Neural cell (in vitro differentiated cells): ENCODE data around the gene TVP23C. TPM values are rescaled to one million over a fixed set of nuclear protein-coding genes. Genes with fewer than 3 reads are reported as not detected.

ENCODE experiments used
- H2AFZ ChIP-seq: fragments of 200-600, 300-800 bp; sonication (generic), shearing (Covaris generic); 2 replicates; pipeline ENCODE4 v1.6.0; 2014; ENCODE audit warnings: low read depth, mild to moderate bottlenecking, antibody characterized with exemption, low read length, moderate library complexity
- H3F3A ChIP-seq: fragments of 200-600 bp; shearing (Covaris generic); 2 replicates; pipeline ENCODE4 v1.6.1; 2016; ENCODE audit warnings: mild to moderate bottlenecking, moderate library complexity, mixed read lengths, antibody characterized with exemption, low read length; ENCODE audit not compliant: insufficient read depth, poor library complexity, severe bottlenecking
- H3K27ac ChIP-seq: fragments of 200-600, 300-800 bp; sonication (generic), shearing (Covaris generic); 2 replicates; pipeline ENCODE4 v1.5.1; 2014; ENCODE audit warnings: mild to moderate bottlenecking, low read length, moderate library complexity
- H3K27me3 ChIP-seq: fragments of 300-800, 200-600 bp; sonication (generic), shearing (Covaris generic); 2 replicates; pipeline ENCODE4 v1.6.0; 2014; ENCODE audit warnings: mild to moderate bottlenecking, low read depth, low read length, moderate library complexity; ENCODE audit not compliant: insufficient read depth
- H3K36me3 ChIP-seq: fragments of 300-800, 200-600 bp; sonication (generic), shearing (Covaris generic); 2 replicates; pipeline ENCODE4 v1.5.1; 2014; ENCODE audit warnings: mild to moderate bottlenecking, antibody characterized with exemption, low read length, moderate library complexity; ENCODE audit not compliant: insufficient read depth
- H3K4me2 ChIP-seq: fragments of 300-800, 200-600 bp; sonication (generic), shearing (Covaris generic); 2 replicates; pipeline ENCODE4 v1.6.0; 2014; ENCODE audit warnings: mild to moderate bottlenecking, low read length
- H3K4me3 ChIP-seq: fragments of 300-800, 200-600 bp; sonication (generic), shearing (Covaris generic); 2 replicates; pipeline ENCODE4 v1.5.1; 2014; ENCODE audit warnings: mild to moderate bottlenecking, low read length, moderate library complexity
- H3K79me2 ChIP-seq: fragments of 200-600 bp; shearing (Covaris generic); replicated peaks from 2 replicates; pipeline ENCODE4 v1.6.0; 2014; ENCODE audit warnings: mild to moderate bottlenecking, low read length, moderate library complexity; ENCODE audit not compliant: insufficient read depth
- H3K9ac ChIP-seq: fragments of 300-800, 200-600 bp; sonication (generic), shearing (Covaris generic); 2 replicates; pipeline ENCODE4 v1.6.1; 2016; ENCODE audit warnings: mild to moderate bottlenecking, low read length, mixed read lengths
- H3K9me2 ChIP-seq: fragments of 200-600 bp; shearing (Covaris generic); 2 replicates; pipeline ENCODE4 v1.6.1; 2016; ENCODE audit warnings: mild to moderate bottlenecking, low read length, mixed read lengths; ENCODE audit not compliant: insufficient read depth
- H3K9me3 ChIP-seq: fragments of 200-600, 300-800 bp; sonication (generic), shearing (Covaris generic); 2 replicates; pipeline ENCODE4 v1.6.1; 2016; ENCODE audit warnings: mild to moderate bottlenecking, mixed run types, low read length, moderate library complexity, mixed read lengths
- H4K20me1 ChIP-seq: fragments of 200-600 bp; shearing (Covaris generic); 2 replicates; pipeline ENCODE4 v1.6.1; 2016; ENCODE audit warnings: mild to moderate bottlenecking, mixed run types; ENCODE audit not compliant: insufficient read depth
- EZH2 ChIP-seq: fragments of 200-600, 300-800 bp; shearing (Covaris generic), sonication (generic); IDR thresholded peaks from 2 replicates; pipeline ENCODE4 v1.6.1; 2014; ENCODE audit warnings: antibody characterized with exemption, low read length, borderline replicate concordance, mild to moderate bottlenecking; ENCODE audit not compliant: insufficient read depth, poor library complexity, severe bottlenecking
- MXI1 ChIP-seq: fragments of 450-650 bp; conservative IDR thresholded peaks from 2 replicates; pipeline ENCODE4 v1.6.1; 2014; ENCODE audit warnings: antibody characterized with exemption, mild to moderate bottlenecking; ENCODE audit not compliant: poor library complexity, severe bottlenecking
- RAD21 ChIP-seq: fragments of 450-650 bp; conservative IDR thresholded peaks from 2 replicates; pipeline ENCODE4 v1.6.1; 2014; ENCODE audit warnings: antibody characterized with exemption, mild to moderate bottlenecking, moderate library complexity
- REST ChIP-seq: IDR thresholded peaks from 2 replicates; pipeline ENCODE4 v1.6.1; 2012; ENCODE audit warnings: borderline replicate concordance
- SMC3 ChIP-seq: fragments of 450-650 bp; conservative IDR thresholded peaks from 2 replicates; pipeline ENCODE4 v1.6.1; 2014; ENCODE audit warnings: antibody characterized with exemption, mild to moderate bottlenecking, moderate library complexity; ENCODE audit not compliant: poor library complexity
- TAF1 ChIP-seq: IDR thresholded peaks from 2 replicates; pipeline ENCODE4 v1.6.1; 2012; ENCODE audit warnings: low read depth
- polyA plus RNA-seq: library from polyadenylated mRNA; depleted of rRNA; stranded (reverse); fragments of >200 nt; gene quantifications from 2 replicates; pipeline ENCODE4 v1.2.3, GENCODE V29; 2014
- small RNA-seq, 3 experiments: library from RNA; depleted of rRNA; stranded (forward); fragments of <200 nt; gene quantifications; one replicate each; pipeline ENCODE3, GENCODE V24; 2012
- TF ChIP-seq, protein P1 (sequence below): fragments of 450-650 bp; IDR thresholded peaks from 2 replicates; pipeline ENCODE4 v1.5.1; 2014; ENCODE audit warnings: antibody characterized with exemption, mild to moderate bottlenecking, moderate library complexity; ENCODE audit not compliant: poor library complexity, severe bottlenecking

The TVP23C gene
- polyA plus RNA-seq, 1 donor from 2014 or later: 8.9 TPM

- TF ChIP-seq TAF1 (no peak), MXI1 (no peak)
These were observed 109.5 kb downstream of the TVP23C start (continued) for GRCh38 chr17:15453782-15454181.

DNA sequence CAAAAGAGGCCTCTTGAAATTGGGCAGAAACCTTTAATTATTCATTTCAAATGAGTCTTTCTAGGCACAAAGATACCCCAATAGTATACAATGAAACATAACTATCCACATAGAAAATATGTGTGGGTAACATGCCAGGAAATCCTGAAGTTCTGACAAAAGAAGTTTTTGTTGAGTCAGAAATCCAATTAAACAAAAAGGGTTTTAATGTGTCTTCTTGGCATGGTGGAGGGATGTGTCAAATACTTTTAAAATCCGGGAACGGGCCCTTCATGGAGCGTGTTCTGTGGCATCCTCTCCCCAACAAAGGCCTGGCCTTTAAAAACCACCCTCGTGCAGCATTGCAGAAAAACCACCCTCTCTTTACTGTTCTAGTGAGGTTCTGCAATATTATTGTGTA is 110.0 kb downstream of the TVP23C start:
- H3K36me3 ChIP-seq: peaks cover 6% of the 10 kb centered on the region
- H3K27me3 ChIP-seq: no peaks in the 10 kb centered on the region
- H3K79me2 ChIP-seq: no peaks in the 10 kb centered on the region
- TF ChIP-seq TAF1: no peak
- no peak for TF ChIP-seq SMC3
- TF ChIP-seq, protein P1, sequence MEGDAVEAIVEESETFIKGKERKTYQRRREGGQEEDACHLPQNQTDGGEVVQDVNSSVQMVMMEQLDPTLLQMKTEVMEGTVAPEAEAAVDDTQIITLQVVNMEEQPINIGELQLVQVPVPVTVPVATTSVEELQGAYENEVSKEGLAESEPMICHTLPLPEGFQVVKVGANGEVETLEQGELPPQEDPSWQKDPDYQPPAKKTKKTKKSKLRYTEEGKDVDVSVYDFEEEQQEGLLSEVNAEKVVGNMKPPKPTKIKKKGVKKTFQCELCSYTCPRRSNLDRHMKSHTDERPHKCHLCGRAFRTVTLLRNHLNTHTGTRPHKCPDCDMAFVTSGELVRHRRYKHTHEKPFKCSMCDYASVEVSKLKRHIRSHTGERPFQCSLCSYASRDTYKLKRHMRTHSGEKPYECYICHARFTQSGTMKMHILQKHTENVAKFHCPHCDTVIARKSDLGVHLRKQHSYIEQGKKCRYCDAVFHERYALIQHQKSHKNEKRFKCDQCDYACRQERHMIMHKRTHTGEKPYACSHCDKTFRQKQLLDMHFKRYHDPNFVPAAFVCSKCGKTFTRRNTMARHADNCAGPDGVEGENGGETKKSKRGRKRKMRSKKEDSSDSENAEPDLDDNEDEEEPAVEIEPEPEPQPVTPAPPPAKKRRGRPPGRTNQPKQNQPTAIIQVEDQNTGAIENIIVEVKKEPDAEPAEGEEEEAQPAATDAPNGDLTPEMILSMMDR: no peak
- TF ChIP-seq EZH2: no peak
- no peak for TF ChIP-seq REST
- H3K9ac ChIP-seq: no peak overlapping the region
- H4K20me1 ChIP-seq: no peaks in the 10 kb centered on the region
- H3K4me2 ChIP-seq: no peak overlapping the region
- H3K9me3 ChIP-seq: no peaks in the 10 kb centered on the region
- H2AFZ ChIP-seq: no peak overlapping the region
- H3F3A ChIP-seq: no peaks in the 10 kb centered on the region
- no peaks in the 10 kb centered on the region for H3K9me2 ChIP-seq
- H3K4me3 ChIP-seq: no peak overlapping the region
- H3K27ac ChIP-seq: no peak overlapping the region

DNA sequence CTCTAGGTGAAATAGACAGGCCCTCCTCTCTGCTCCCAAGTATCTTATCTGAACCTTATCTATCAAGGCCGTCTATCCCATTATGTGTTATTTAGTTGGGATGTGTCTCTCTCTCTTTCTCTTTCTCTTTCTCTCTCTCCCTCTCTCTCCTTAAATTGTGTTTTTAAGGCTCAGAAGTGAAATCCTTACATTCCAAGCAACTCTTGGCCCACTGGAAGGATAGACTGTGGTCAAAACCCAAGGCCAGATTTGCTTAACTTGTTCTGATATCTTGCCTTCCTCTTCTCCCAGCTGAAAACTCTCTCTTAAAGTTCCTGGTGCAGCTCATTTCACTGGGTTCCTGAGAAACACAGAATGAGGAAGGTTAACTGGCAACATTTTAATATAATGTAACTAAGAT is 110.5 kb downstream of the TVP23C start:
- no peak overlapping the region for H3K4me3 ChIP-seq
- no peaks in the 10 kb centered on the region for H3K9me2 ChIP-seq
- H3K9me3 ChIP-seq: no peaks in the 10 kb centered on the region
- no peak overlapping the region for H2AFZ ChIP-seq
- H3K79me2 ChIP-seq: no peaks in the 10 kb centered on the region
- TF ChIP-seq RAD21: no peak
- no peak for TF ChIP-seq EZH2
- no peak overlapping the region for H3K9ac ChIP-seq
- no peaks in the 10 kb centered on the region for H3F3A ChIP-seq
- no peaks in the 10 kb centered on the region for H4K20me1 ChIP-seq
- H3K4me2 ChIP-seq: no peak overlapping the region
- H3K27ac ChIP-seq: no peak overlapping the region
- H3K36me3 ChIP-seq: peaks cover 6% of the 10 kb centered on the region
- no peaks in the 10 kb centered on the region for H3K27me3 ChIP-seq

Small RNA genes lying within 50 kb of the gene (small RNA-seq; reads per million reads assigned to genes)
- gene AC005838.1 (0 reads per million in 3 experiments), gene RF00090 (0 reads per million in 3 experiments)

Other genes with a start within 250 kb of the TVP23C start
- gene TEKT3, start 221.9 kb downstream of the TVP23C start, polyA plus RNA-seq: 1.7 and 3.1 TPM in 2 replicates
- 22.5 and 26.9 TPM in 2 replicates for gene CDRT4, start 95.9 kb downstream of the TVP23C start, polyA plus RNA-seq
- gene FBXW10B, start 56.2 kb upstream of the TVP23C start, polyA plus RNA-seq: 0.51 TPM in 1 of 2 replicates, not detected in the other
- 34.5 and 34.9 TPM in 2 replicates for gene TRIM16, start 120.8 kb upstream of the TVP23C start, polyA plus RNA-seq
- gene ZNF286A, start 136.3 kb upstream of the TVP23C start, polyA plus RNA-seq: 98.1 and 133 TPM in 2 replicates
- 4.1 and 7.5 TPM in 2 replicates for gene TBC1D26, start 168.8 kb upstream of the TVP23C start, polyA plus RNA-seq